Keratinocyte (primary cell): ENCODE results near the gene RNLS.

ENCODE experiments used
- CTCF ChIP-seq, 3 experiments: IDR thresholded peaks in 1 of 3; conservative IDR thresholded peaks in 1 of 3; optimal IDR thresholded peaks in 1 of 3; 2 replicates in 2 of 3; 3 replicates in 1 of 3; pipeline versions ENCODE3 to v1.5.1; 2011; ENCODE audit warnings: low read length in 3 of 3, mild to moderate bottlenecking in 3 of 3, moderate library complexity in 2 of 3, control low read depth in 1 of 3, inconsistent platforms in 1 of 3; ENCODE audit not compliant: insufficient read depth in 2 of 3; ENCODE audit errors: extremely low read depth in 1 of 3
- EZH2 ChIP-seq: IDR thresholded peaks from one replicate; pipeline ENCODE4 v1.6.1; 2012; ENCODE audit warnings: inconsistent platforms, mild to moderate bottlenecking, low read length, moderate library complexity

GRCh38 chr10:88370713-88371112 lies 212.4 kb downstream of the RNLS start:
- TF ChIP-seq CTCF (optimal IDR thresholded peaks at IDR 0.05 in 1 of 3, IDR thresholded peaks at IDR 0.05 in 1 of 3, conservative IDR thresholded peaks at IDR 0.05 in 1 of 3; ENCODE audit: extremely low read depth in 1 of 3, insufficient read depth in 2 of 3, low read length in 3 of 3) (no peak), EZH2 (no peak)
